Immature natural killer cell (primary cell): ENCODE data around the gene BLOC1S5. TPM values are rescaled to one million over a fixed set of nuclear protein-coding genes. Genes with fewer than 3 reads are reported as not detected.

Experiments used
- DNase-seq, 3 donors: peaks; one replicate each; pipeline ENCODE4 v3.0.0; 2022; ENCODE audit warnings: mixed read lengths in 1 of 3
- H3K27ac Mint-ChIP-seq, 6 donors: one replicate each; pipeline ENCODE4 v1.8.0; 2020; ENCODE audit warnings: mixed read lengths in 6 of 6, mild to moderate bottlenecking in 5 of 6, inconsistent platforms in 4 of 6, moderate library complexity in 3 of 6
- H3K27me3 Mint-ChIP-seq, 3 donors: one replicate each; pipeline ENCODE4 v1.8.0; 2020 to 2021; ENCODE audit warnings: low read depth in 3 of 3, mild to moderate bottlenecking in 3 of 3, mixed read lengths in 3 of 3, moderate library complexity in 3 of 3, inconsistent platforms in 1 of 3
- H3K36me3 Mint-ChIP-seq, 3 donors: one replicate each; pipeline ENCODE4 v1.8.0; 2020; ENCODE audit warnings: mixed read lengths in 3 of 3, inconsistent platforms in 2 of 3, mild to moderate bottlenecking in 2 of 3
- H3K4me1 Mint-ChIP-seq, 2 donors: one replicate each; pipeline ENCODE4 v1.8.0; 2020; ENCODE audit warnings: inconsistent platforms in 2 of 2, mild to moderate bottlenecking in 2 of 2, mixed read lengths in 2 of 2, moderate library complexity in 1 of 2
- H3K4me3 Mint-ChIP-seq, 5 donors: one replicate each; pipeline ENCODE4 v1.8.0; 2020; ENCODE audit warnings: mild to moderate bottlenecking in 5 of 5, mixed read lengths in 5 of 5, inconsistent platforms in 3 of 5, moderate library complexity in 3 of 5
- H3K9me3 Mint-ChIP-seq, 6 donors: one replicate each; pipeline ENCODE4 v1.8.0; 2020; ENCODE audit warnings: mild to moderate bottlenecking in 6 of 6, mixed read lengths in 6 of 6, inconsistent platforms in 4 of 6, moderate library complexity in 3 of 6
- polyA plus RNA-seq, 3 donors: library from polyadenylated mRNA; unstranded; fragments of 300-500 nt; fragmentation: Illumina TruSeq; gene quantifications; one replicate each; pipeline ENCODE4 v1.2.3, GENCODE V29; 2021

BLOC1S5 gene, protein sequence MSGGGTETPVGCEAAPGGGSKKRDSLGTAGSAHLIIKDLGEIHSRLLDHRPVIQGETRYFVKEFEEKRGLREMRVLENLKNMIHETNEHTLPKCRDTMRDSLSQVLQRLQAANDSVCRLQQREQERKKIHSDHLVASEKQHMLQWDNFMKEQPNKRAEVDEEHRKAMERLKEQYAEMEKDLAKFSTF
- 10 to 100 TPM; 23.6 to 42.9 (median 29.7) TPM for polyA plus RNA-seq

DNA sequence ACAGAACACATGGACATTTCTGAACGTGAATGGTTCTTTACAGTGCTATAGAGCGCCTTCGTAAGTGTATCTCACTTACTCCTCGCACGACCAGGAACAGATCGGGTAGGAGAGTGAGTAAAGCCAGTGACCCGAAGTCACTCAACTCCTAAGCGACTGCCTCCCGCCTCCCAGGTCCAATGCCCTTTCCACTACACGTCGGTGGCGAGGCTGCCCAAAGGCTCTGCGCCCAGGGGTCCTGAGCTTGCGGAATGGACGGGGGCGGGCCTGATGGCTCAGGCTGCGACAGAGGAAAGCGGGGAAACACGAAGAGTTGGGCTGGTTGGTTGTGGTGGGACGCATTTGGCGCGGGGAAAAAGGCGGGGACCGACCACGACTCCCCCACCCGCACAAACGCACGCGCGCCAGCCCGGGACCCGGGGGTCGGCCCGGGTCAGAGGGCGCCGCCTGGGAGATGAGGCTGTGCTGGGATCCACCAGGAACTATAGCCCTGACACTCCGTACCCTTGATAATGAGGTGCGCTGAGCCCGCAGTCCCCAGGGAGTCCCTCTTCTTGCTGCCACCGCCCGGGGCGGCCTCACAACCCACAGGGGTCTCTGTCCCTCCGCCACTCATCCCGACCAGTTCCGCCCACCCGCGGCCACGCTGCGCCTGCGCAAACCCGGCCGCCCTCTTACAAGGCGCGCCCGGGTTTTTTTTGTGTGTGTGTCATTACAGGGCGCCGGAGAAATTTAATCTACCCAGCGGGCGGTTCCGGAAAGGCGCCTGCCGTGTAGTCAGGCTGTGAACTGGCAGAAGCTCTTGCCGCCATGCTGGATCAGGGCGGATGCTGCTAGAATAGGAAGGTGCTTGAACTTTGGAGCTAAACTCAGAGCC lies at the start of gene BLOC1S5:
Gene BLOC1S5 (minus strand): TSS at position 629 of the 877 bp plus-strand sequence. CDS start 13 bp downstream, at position 616.
- H3K4me1 Mint-ChIP-seq = peaks cover 24 to 37% of the 10 kb centered on the region in 2 donors
- peak within 1 kb of the TSS; percentile 91 to 98 (median 98) for H3K27ac Mint-ChIP-seq
- peak within 1 kb of the TSS; percentile 91 to 94 (median 94) for H3K4me3 Mint-ChIP-seq
- H3K9me3 Mint-ChIP-seq = no peaks in the 10 kb centered on the region
- DNase-seq = peak; percentile 96 to 97 (median 96)
- peaks cover 3 to 14% (median 5%) of the 10 kb centered on the region in 3 donors for H3K27me3 Mint-ChIP-seq
- H3K36me3 Mint-ChIP-seq = peaks cover 5% of the 10 kb centered on the region in 3 donors

DNA sequence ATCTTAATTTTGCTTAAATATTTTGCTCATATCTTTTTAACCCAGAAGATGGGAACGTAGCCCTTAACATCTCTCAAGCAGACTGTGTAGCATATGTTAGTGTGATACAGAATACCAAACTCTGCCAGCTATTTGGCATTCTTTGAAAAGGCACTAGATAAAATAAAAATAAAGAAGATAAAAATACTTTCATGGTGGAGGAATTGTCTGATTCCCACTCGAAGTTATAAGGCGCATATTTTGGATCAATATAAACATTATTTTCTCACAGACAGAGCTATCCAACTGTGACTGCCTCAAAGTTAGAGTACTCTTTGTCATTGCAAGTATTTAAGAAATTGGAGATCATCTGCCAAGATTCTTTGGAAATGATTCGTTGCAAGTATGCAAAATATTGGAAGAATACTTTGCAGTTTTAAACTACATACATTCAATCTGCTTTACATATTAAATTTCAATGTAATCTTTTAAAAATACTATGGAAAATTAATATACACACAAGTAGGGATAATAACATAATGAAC lies 49.0 kb upstream of the BLOC1S5 start:
- Mint-ChIP-seq H3K4me3 (no peak overlapping the region), H3K36me3 (no peaks in the 10 kb centered on the region), H3K4me1 (no peaks in the 10 kb centered on the region), H3K9me3 (no peaks in the 10 kb centered on the region), H3K27ac (no peak overlapping the region), H3K27me3 (peaks cover 4 to 13% (median 8%) of the 10 kb centered on the region in 3 donors)
- no peak for DNase-seq

DNA sequence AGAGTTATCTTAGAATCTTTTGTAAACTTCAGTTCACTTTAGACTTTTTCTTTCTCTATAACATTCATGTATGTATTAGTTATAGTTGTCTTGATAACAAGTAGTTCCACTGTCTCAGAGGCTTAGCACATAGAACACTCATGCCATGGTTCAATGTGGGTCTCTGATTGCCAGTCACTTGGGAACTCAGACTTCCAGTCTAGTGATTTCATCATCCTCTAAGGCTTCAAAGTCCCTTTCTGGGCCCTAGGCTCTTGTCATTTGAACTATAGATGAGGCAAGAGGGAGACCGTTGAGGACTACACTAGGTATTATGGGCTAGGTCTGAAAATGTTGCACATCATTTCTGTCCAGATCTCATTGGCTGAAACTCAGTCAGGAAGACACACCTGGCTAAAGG lies 46.5 kb upstream of the BLOC1S5 start:
- no peak overlapping the region for H3K27ac Mint-ChIP-seq
- no peak overlapping the region for H3K4me3 Mint-ChIP-seq
- H3K9me3 Mint-ChIP-seq = no peaks in the 10 kb centered on the region
- DNase-seq = no peak
- no peaks in the 10 kb centered on the region for H3K4me1 Mint-ChIP-seq
- H3K36me3 Mint-ChIP-seq = no peaks in the 10 kb centered on the region
- peaks cover 7 to 24% (median 14%) of the 10 kb centered on the region in 3 donors for H3K27me3 Mint-ChIP-seq

DNA sequence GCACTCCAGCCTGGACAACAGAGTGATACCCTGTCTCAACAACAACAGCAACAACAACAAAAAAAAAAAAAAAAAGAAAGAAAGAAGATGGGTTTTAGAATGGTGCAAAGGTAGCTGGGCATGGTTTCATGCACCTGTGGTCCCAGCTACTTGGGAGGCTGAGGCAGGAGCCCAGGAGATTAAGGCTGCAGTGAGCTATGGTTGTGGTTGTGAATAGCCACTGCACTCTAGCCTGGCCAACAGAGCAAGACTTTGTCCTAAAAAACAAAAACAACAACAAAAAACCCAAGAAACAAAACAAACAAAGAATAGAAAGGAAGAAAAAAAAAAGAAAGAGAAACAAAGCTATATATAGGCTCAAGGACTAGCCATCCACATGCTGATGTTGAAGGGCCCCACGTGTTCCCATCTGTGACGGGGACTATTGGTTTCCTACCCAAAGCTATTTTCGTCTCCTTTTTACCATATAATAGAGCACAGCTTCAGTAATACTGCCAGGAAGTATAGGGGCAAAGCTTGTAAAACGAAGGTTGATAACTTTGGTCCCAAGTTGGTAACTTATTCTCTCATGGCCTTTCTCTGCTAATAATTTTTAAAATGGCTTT lies 46.0 kb upstream of the BLOC1S5 start:
- H3K4me3 Mint-ChIP-seq = no peak overlapping the region
- no peak for DNase-seq
- no peaks in the 10 kb centered on the region for H3K4me1 Mint-ChIP-seq
- no peaks in the 10 kb centered on the region for H3K9me3 Mint-ChIP-seq
- peaks cover 7 to 24% (median 14%) of the 10 kb centered on the region in 3 donors for H3K27me3 Mint-ChIP-seq
- H3K36me3 Mint-ChIP-seq = no peaks in the 10 kb centered on the region
- no peak overlapping the region for H3K27ac Mint-ChIP-seq

DNA sequence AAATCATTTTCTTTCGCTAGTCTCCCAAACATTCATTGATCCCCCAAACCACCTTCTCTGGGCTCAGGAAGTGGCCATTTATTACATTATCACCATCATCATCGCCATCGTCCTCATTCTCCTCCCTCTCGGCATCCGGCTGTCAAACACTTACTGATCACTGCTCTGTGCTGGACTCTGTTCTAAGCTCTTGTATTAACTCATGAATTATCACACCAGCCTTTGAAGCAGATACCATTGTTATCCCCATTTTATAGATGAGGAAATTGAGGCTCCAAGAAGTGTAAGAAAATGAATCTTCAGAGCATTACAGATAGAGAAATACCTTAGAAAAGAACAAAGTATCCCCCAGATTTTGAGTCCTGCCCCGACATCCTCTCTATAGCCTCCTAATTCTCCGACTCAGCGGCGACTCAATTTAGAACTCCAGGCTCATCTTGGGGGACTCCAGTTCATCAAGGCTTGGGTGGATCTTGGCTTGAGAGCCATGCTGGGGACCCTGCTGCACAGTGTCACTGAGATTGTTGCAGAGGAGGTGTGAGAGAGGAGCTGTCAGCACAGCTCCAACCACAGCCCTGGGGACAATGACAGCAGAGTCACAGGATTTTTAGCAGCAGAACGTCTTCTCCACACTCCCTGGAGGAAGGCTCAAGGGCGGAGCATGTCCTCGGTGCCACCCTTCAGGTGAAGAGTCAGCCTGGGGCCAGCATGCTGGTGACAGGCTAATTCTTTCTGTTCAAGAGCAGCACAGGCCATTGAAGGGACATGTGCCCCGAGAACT lies 44.8 kb upstream of the BLOC1S5 start:
- no peak overlapping the region for H3K4me3 Mint-ChIP-seq
- H3K4me1 Mint-ChIP-seq = no peaks in the 10 kb centered on the region
- peaks cover 7 to 27% (median 13%) of the 10 kb centered on the region in 3 donors for H3K27me3 Mint-ChIP-seq

DNA sequence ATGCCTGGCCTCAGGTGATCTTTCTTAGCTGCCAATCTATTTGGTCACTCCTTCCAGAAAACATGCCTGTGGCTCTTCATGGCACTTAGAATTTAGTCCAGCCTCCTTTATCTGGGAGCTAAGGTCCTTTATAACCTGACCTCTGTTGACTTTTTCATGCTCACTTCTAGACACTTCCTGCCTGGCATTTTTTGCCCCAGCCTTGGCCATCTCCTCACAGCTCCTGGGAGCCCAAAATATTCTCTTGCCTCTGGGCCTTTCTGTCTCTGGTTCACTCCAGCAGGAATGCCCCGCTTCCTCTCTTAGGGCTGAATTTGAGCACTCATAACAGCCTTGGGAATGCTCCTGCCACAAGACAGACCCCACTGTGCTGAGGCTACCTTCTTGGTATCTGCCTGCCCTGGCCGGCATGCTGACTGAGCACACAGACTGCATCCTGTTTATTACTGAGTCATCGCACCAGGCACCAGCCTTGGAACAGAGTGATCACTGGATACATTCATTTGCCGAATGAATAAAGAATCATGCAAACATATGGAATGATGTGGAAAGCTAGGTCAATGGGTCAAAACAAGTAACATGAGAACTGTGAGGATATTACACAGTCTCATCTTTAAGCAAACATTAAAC lies 44.0 kb upstream of the BLOC1S5 start:
- H3K4me1 Mint-ChIP-seq = no peaks in the 10 kb centered on the region
- no peaks in the 10 kb centered on the region for H3K36me3 Mint-ChIP-seq
- no peak overlapping the region for H3K27ac Mint-ChIP-seq
- no peak overlapping the region for H3K4me3 Mint-ChIP-seq
- no peak for DNase-seq
- no peaks in the 10 kb centered on the region for H3K9me3 Mint-ChIP-seq
- H3K27me3 Mint-ChIP-seq = peaks cover 7 to 27% (median 12%) of the 10 kb centered on the region in 3 donors

More for the DNA sequence above, 44.8 kb upstream of the BLOC1S5 start:
- H3K27ac Mint-ChIP-seq = no peak overlapping the region
- no peaks in the 10 kb centered on the region for H3K36me3 Mint-ChIP-seq
- DNase-seq = no peak
- no peaks in the 10 kb centered on the region for H3K9me3 Mint-ChIP-seq

DNA sequence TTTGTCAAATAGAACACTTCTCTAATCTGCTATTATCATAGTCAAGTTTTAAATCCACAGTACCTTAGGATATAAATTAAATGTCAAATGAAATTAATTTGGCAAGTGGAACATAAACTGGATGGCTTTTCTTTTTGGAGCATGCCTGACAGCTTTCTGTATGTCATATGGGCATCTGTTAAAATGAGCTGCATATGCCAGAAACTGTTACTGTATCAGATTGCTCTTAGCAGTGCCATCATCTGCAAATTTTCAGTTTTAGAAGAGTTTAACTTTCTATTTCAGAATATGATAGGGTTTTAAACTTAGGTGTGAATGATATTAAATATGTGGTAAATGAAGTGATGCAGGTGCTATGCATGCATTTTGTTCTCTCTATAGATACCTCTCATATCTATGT lies 41.6 kb upstream of the BLOC1S5 start:
- Mint-ChIP-seq H3K36me3 (no peaks in the 10 kb centered on the region), H3K4me3 (no peak overlapping the region), H3K9me3 (no peaks in the 10 kb centered on the region), H3K27ac (no peak overlapping the region), H3K4me1 (peaks cover 15 to 21% of the 10 kb centered on the region in 2 donors), H3K27me3 (peaks cover 11 to 27% (median 13%) of the 10 kb centered on the region in 3 donors)
- DNase-seq = no peak

DNA sequence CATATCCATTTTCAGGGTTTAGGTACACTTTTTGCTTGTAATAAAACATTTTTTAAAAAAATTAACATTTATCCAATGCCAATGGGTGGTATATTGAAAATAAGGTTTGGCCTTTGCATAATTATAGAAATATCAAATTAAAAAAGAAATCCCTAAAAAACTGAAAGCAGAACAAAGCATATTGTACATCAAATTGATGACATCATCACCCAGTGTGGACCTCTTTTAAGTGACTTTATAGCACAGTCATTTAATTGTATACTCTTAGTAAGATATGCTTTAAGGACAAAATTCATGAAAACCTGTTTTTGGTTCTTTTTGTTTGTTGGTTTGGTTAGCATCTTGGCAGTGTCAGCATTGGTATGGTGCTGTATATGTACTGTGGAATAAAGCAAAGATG lies 39.5 kb upstream of the BLOC1S5 start:
- Mint-ChIP-seq H3K36me3 (peaks cover 0 to 5% (median 0%) of the 10 kb centered on the region in 3 donors), H3K27ac (no peak overlapping the region), H3K4me3 (no peak overlapping the region), H3K27me3 (peaks cover 11 to 23% (median 13%) of the 10 kb centered on the region in 3 donors), H3K4me1 (peaks cover 21 to 28% of the 10 kb centered on the region in 2 donors), H3K9me3 (no peaks in the 10 kb centered on the region)
- DNase-seq = no peak

DNA sequence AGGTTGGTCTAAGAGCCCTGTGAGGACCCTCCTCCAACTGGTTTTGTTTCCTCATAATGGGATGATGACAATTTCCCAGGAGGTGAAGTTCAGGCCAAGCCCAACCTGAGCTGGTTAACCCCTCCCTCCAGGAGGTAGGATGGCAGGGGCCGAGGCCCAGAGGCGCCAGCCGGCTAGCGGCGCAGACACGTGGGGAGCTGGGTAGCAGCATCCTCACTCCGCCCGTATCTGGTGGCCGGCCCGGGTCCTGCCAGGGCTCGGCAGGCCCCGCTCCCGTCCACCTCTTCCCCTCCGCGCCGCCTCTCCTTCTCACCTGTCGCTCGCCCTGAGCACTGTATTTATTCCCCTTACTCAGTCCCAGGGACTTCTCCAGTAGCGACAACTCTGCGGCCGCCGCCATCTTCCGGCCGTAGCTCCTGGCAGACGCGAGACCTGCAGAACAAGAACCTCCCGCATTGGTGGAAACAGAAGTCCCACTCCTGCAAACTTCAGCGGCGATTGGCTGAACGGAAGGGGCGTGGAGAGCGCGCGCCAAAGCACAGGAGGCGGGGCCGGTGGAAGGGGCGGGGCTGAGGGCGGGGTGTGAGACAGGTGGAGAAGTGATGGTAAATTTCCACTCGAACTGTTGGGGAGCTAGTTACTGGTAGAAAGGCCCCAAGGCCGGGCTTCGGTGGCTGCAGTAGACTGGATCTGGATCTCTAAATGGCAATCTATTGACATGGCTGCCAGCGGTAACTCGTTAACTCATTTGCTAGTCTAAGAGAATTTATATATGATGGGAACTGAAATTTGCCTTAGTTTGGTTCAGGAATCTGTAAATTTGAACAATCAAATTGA lies 38.2 kb upstream of the BLOC1S5 start, which contains the start of gene EEF1E1:
Gene EEF1E1 (minus strand): TSS at position 427 of the 837 bp plus-strand sequence. CDS start 27 bp downstream, at position 400.
- H3K27ac Mint-ChIP-seq = peak within 1 kb of the TSS; percentile 92 to 98 (median 96)
- no peaks in the 10 kb centered on the region for H3K9me3 Mint-ChIP-seq
- H3K27me3 Mint-ChIP-seq = peaks cover 8 to 14% (median 9%) of the 10 kb centered on the region in 3 donors
- peaks cover 0 to 5% (median 0%) of the 10 kb centered on the region in 3 donors for H3K36me3 Mint-ChIP-seq
- peaks cover 21 to 28% of the 10 kb centered on the region in 2 donors for H3K4me1 Mint-ChIP-seq
- peak; percentile 89 to 92 (median 92) for DNase-seq
- peak within 1 kb of the TSS; percentile 98 to 99 (median 99) for H3K4me3 Mint-ChIP-seq

DNA sequence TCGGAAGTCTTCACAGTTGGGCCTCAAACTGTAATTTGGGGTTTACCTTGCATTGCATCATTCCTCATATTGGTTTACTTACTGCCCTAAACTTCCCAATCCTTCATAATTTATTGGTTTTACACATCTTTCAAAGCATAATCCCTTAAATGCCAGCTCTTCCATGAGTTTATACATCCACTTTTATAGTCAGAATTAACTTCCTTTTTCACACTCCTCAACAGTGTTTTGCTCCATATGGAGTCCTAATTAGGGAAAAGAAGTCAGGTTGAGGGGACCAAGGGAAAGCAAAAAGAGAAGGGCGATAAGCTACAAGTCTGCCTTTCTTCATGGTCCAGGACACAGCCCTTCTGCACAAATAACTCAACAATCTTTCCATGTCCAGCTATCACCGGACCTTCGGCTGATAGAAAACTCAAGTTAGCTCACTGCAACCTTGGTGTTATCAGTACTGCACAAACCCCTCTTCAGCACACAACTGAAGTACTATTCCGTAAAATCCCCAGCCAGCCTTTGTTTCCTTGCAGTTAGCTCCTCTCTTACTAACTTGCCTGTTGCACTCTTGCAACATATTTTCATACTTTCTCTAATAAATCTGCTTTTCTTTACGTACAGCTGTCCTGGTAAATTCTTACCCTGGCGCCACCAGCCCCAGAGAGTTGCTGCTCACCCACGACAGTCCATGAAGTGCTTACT lies 36.1 kb upstream of the BLOC1S5 start:
- Mint-ChIP-seq H3K4me3 (peak overlapping the region in 3 of 5 donors; percentile 6 to 42 (median 31)), H3K9me3 (no peaks in the 10 kb centered on the region), H3K4me1 (peaks cover 21 to 28% of the 10 kb centered on the region in 2 donors), H3K27ac (no peak overlapping the region), H3K36me3 (peaks cover 8 to 13% (median 8%) of the 10 kb centered on the region in 3 donors), H3K27me3 (peaks cover 3 to 7% (median 6%) of the 10 kb centered on the region in 3 donors)
- DNase-seq = no peak

DNA sequence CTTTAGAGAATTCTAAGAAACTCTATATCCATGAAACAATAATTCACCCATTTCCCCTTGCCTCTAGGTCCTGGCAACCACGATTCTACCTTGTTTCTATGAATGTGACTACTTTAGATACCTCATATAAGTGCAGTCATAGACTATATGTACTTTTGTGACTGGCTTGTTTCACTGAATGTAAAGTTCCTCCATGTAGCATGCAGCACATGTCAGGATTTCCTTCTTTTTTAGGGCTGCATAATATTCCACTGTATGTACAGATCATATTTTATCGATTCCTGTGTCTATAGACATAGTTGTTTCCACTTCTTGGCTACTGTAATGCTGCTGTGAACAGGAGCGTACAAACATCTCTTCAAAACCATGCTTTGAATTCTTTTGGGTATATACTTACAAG lies 26.5 kb upstream of the BLOC1S5 start:
- H3K27me3 Mint-ChIP-seq = peaks cover 0 to 4% (median 2%) of the 10 kb centered on the region in 3 donors
- H3K27ac Mint-ChIP-seq = no peak overlapping the region
- DNase-seq = no peak
- H3K9me3 Mint-ChIP-seq = no peaks in the 10 kb centered on the region
- no peak overlapping the region for H3K4me3 Mint-ChIP-seq
- peaks cover 51 to 62% (median 55%) of the 10 kb centered on the region in 3 donors for H3K36me3 Mint-ChIP-seq
- H3K4me1 Mint-ChIP-seq = peaks cover 1 to 12% of the 10 kb centered on the region in 2 donors
